Body of pancreas (tissue), 4 donors: Measurements from ENCODE around the gene M6PR.

Source experiments
- CTCF ChIP-seq, 7 experiments: fragments of 450-650 bp in 4 of 7; fragments of 200-600 bp in 3 of 7; sonication (generic) in 3 of 7; IDR thresholded peaks; one replicate each; pipeline ENCODE4 v1.5.1; 2016 to 2019; ENCODE audit warnings: antibody characterized with exemption in 7 of 7
- POLR2A ChIP-seq, 3 donors: fragments of 450-650 bp; IDR thresholded peaks; one replicate each; pipeline ENCODE4 v1.6.1; 2016; ENCODE audit warnings: antibody characterized with exemption in 3 of 3, mild to moderate bottlenecking in 2 of 3

DNA sequence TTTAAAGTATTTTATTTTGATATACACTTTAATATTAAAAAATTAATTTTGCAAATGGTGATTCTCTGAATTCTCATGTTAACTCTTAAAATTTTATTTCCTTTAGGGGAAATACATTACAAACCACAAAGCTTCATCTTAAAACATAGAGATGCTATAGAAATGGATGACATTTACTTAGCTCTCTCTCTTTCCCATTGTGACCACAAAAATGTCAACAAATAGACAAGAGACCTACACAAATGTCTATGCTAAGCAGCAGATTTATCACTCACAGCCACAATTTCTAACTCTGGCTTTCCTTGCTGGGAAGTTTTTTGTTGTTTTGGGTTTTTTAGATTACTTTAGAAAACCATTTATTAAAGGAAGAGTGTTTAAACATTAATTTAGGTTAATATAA lies 55.1 kb downstream of the M6PR start:
- TF ChIP-seq CTCF (IDR thresholded peaks at IDR 0.05) (no peak), POLR2A (IDR thresholded peaks at IDR 0.05) (no peak)
